Esophagus muscularis mucosa (tissue), 4 donors: Measurements from ENCODE around the gene TECR.

Source experiments
- EP300 ChIP-seq: sonication (generic); formaldehyde crosslinking; IDR thresholded peaks from one replicate; pipeline ENCODE4 v1.6.1; 2017; ENCODE audit warnings: antibody characterized with exemption
- POLR2A ChIP-seq: fragments of 450-650 bp; IDR thresholded peaks from one replicate; pipeline ENCODE4 v1.6.1; 2017; ENCODE audit warnings: antibody characterized with exemption, moderate library complexity, mild to moderate bottlenecking, low read depth
- POLR2AphosphoS5 ChIP-seq, 2 donors: sonication (generic); formaldehyde crosslinking; IDR thresholded peaks; one replicate each; pipeline ENCODE4 v1.6.1; 2017; ENCODE audit warnings: antibody characterized with exemption in 2 of 2
- TF ChIP-seq, protein P1 (sequence below), 3 experiments: fragments of 200-600 bp in 2 of 3; fragments of 450-650 bp in 1 of 3; sonication (generic) in 2 of 3; IDR thresholded peaks; one replicate each; pipeline ENCODE4 v1.5.1; 2017 to 2019; ENCODE audit warnings: antibody characterized with exemption in 3 of 3, mild to moderate bottlenecking in 2 of 3, moderate library complexity in 1 of 3

- TF ChIP-seq, protein P1, sequence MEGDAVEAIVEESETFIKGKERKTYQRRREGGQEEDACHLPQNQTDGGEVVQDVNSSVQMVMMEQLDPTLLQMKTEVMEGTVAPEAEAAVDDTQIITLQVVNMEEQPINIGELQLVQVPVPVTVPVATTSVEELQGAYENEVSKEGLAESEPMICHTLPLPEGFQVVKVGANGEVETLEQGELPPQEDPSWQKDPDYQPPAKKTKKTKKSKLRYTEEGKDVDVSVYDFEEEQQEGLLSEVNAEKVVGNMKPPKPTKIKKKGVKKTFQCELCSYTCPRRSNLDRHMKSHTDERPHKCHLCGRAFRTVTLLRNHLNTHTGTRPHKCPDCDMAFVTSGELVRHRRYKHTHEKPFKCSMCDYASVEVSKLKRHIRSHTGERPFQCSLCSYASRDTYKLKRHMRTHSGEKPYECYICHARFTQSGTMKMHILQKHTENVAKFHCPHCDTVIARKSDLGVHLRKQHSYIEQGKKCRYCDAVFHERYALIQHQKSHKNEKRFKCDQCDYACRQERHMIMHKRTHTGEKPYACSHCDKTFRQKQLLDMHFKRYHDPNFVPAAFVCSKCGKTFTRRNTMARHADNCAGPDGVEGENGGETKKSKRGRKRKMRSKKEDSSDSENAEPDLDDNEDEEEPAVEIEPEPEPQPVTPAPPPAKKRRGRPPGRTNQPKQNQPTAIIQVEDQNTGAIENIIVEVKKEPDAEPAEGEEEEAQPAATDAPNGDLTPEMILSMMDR (IDR thresholded peaks at IDR 0.05), result no peak
- no peak for TF ChIP-seq POLR2AphosphoS5 (IDR thresholded peaks at IDR 0.05)
- TF ChIP-seq POLR2A, result no peak
- no peak for TF ChIP-seq EP300
Measured at GRCh38 chr19:14515501-14516047, 13.8 kb upstream of the TECR start.
